NCI-H187 treated with DMSO at 0.1 percent for 48 hours (cell line): ENCODE data around the gene CHN2.
"Not testable (repeated sequence)": the region's sequence is repeated elsewhere in the genome, so short reads cannot be mapped to it uniquely, and the experiment has no call there.

Experiments
- DNase-seq: peaks from one replicate; lab custom pipeline; 2025; lab: John Stamatoyannopoulos, UW

Gene CHN2

GRCh38 chr7:29499932-29500331 is 305.4 kb downstream of the CHN2 start:
- no peak for DNase-seq

DNA sequence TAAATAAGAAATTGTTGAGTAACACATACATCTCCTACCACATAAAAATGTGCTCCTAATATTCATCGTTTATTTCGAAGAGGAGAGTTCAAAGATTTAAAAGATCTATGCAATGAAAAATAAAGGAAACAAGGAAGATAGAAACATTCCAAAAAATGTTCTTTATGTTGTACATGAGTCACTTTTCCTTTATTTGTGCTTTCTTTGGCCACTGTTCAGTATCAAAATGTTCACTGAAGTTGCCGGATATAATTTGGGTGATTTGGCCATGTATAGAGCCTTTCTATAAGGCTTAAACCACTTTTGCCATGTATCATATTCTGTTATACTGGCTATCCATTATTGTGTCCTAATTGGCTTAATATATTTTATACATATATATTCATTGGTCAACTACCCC is 306.1 kb downstream of the CHN2 start:
- no peak for DNase-seq

DNA sequence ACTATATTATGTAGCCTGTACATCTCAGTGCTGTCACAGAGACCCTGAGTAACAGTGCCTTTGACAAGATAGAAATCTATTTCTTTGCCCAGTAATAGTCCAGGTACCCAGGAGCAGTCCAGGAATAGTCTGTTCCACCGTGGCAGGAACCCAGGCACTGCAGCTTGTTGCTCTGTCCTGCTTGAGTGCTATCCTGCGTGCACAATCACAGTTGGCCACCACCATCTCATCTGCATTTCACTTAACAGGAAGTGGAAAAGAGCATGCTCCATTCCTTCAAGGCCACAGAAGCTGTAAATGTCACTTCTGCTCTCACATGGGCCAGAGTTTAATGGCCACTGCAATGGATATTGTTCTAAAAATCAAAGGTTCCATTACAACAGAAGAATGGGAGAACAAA is 307.6 kb downstream of the CHN2 start:
- DNase-seq: no peak

DNA sequence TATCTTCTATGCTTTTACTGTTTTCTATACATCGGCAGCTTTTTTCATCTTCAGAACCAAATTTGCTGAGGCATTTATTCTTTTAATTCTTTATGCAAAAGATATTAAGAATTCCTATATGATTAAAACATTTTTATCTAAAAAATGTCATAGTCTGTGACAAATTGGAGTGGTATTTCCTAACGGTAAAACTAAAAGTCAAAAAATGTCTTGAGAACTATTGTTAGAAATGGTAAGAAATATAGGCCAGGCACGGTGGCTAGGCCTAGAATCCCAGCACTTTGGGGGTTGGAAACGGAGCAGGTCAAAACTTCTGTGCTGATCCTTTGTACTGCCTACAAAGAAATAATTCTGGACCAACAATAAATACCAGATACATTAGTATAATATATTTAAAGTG is 311.4 kb downstream of the CHN2 start:
- no peak for DNase-seq

GRCh38 chr7:29508608-29509007 is 314.0 kb downstream of the CHN2 start:
- DNase-seq: no peak

DNA sequence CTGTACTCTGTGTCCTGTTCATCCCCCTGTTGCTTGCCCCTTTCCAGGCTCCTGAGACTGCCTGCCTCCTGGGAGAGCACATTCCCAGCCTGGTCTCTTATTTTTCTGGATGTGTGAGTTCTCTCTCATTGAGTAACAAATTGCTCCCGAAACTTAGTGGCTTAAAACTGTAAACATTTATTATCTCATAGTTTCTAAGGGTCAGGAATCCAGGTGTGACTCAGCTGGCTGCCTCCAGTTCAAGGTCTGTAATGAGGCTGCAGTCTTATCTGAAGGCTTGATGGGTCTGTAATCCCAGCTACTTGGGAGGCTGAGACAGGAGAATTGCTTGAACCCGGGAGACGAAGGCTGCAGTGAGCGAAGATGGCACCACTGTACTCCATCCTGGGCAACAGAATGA is 315.5 kb downstream of the CHN2 start:
- no peak for DNase-seq

GRCh38 chr7:29511337-29511736 is 316.8 kb downstream of the CHN2 start:
- no peak for DNase-seq

GRCh38 chr7:29511851-29512250 is 317.3 kb downstream of the CHN2 start:
- no peak for DNase-seq

GRCh38 chr7:29516491-29516890 is 321.9 kb downstream of the CHN2 start:
- DNase-seq: no peak

GRCh38 chr7:29518616-29519015 is 324.0 kb downstream of the CHN2 start:
- DNase-seq: no peak

GRCh38 chr7:29523728-29524127 is 329.2 kb downstream of the CHN2 start:
- DNase-seq: no peak

DNA sequence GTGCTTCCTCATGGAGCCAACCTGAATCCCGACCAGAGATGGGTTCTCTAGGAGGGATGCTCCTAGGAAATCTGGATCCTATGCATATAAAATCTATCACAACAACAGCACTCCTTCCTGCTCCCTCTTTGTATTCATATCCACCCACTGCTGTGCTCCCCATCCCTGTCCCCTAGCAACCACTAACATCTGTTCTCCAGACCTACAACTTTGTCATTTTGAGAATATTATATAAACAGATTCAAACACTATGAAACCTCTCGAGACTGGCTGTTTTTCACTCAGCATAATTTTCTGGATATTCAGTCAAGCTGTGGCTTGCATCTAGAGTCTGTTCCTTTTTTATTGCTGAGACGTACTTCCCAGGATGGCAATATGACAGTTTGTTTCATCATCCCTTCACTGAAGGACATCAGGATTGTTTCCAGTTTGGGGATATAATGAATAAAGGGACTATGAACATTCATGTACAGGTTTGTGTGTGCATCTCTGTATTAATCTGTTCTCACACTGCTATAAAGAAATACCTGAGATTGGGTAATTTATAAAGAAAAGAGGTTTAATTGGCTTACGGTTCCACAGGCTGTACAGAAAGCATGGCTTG is 333.0 kb downstream of the CHN2 start:
- DNase-seq: no peak

DNA sequence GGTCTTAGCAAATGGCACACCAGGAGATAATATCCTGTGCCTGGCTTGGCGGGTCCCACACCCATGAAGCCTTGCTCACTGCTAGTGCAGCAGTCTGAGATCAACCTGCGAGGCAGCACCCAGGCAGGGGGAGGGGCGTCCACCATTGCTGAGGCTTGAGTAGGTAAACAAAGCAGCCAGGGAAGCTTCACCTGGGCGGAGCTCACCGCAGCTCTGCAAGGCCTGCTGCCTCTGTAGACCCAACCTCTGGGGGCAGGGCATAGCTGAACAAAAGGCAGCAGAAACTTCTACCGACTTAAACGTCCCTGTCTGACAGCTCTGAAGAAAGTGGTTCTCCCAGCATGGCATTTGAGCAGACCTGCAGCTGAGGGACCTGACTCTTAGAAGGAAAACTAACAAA is 334.0 kb downstream of the CHN2 start:
- DNase-seq: not testable (repeated sequence)
